ENCODE measurements around the gene ATAD3C. TPM values are rescaled to one million over a fixed set of nuclear protein-coding genes. Genes with fewer than 3 reads are reported as not detected.

The ATAD3C gene
- polyA plus RNA-seq, 1 of the 3 experiments (the other 2 are of a cell fraction): 0.38 TPM

- H3K4me1 ChIP-seq (ENCODE audit: control insufficient read depth in 1 of 2, insufficient read depth in 2 of 2, low read depth in 1 of 2, low read length in 1 of 2): no peaks in the 10 kb centered on the region; a peak in 2 of 4 replicates
- H3K36me3 ChIP-seq (replicated peaks in 1 of 2; ENCODE audit: control insufficient read depth in 1 of 2, insufficient read depth in 2 of 2, low read length in 1 of 2): no peaks in the 10 kb centered on the region
- CTCF ChIA-PET: interaction anchor here (1.1 to 2.8 kb wide), 2 partner anchors 14 to 50 kb away, joined by 3 to 14 read pairs; partner anchors contain the start of gene MRPL20
- no peaks in the 10 kb centered on the region for H3K9me2 ChIP-seq
- peak; percentile 38 for DNase-seq
- POLR2A ChIA-PET: interaction anchor here (0.7 to 1.3 kb wide), 2 partner anchors 15 to 21 kb away, joined by 3 read pairs; no protein-coding TSS in a partner anchor
- no peaks in the 10 kb centered on the region for H3K9me3 ChIP-seq
- H3K27ac ChIP-seq (ENCODE audit: low read depth in 2 of 2, low read length in 1 of 2): no peak within 1 kb of the TSS
- H3K4me3 ChIP-seq (ENCODE audit: low read depth in 2 of 2, low read length in 1 of 2): no peak within 1 kb of the TSS
- H3K27me3 ChIP-seq (ENCODE audit: insufficient read depth): no peaks in the 10 kb centered on the region
- no peak within 1 kb of the TSS for H3K4me2 ChIP-seq
- no peak for TF ChIP-seq RCOR1 (IDR thresholded peaks at IDR 0.05; ENCODE audit: low read length)
- no peak for TF ChIP-seq SMC3 (IDR thresholded peaks at IDR 0.05; ENCODE audit: low read depth, low read length)
- TF ChIP-seq RFX5 (IDR thresholded peaks at IDR 0.05; ENCODE audit: low read length): no peak
- TF ChIP-seq TEAD4 (IDR thresholded peaks at IDR 0.05; ENCODE audit: borderline replicate concordance, insufficient read depth): no peak
- TF ChIP-seq FOSL2 (IDR thresholded peaks at IDR 0.05; ENCODE audit: borderline replicate concordance, low read depth): no peak
- no peak for TF ChIP-seq TCF12 (IDR thresholded peaks at IDR 0.05)
- TF ChIP-seq, protein P1, sequence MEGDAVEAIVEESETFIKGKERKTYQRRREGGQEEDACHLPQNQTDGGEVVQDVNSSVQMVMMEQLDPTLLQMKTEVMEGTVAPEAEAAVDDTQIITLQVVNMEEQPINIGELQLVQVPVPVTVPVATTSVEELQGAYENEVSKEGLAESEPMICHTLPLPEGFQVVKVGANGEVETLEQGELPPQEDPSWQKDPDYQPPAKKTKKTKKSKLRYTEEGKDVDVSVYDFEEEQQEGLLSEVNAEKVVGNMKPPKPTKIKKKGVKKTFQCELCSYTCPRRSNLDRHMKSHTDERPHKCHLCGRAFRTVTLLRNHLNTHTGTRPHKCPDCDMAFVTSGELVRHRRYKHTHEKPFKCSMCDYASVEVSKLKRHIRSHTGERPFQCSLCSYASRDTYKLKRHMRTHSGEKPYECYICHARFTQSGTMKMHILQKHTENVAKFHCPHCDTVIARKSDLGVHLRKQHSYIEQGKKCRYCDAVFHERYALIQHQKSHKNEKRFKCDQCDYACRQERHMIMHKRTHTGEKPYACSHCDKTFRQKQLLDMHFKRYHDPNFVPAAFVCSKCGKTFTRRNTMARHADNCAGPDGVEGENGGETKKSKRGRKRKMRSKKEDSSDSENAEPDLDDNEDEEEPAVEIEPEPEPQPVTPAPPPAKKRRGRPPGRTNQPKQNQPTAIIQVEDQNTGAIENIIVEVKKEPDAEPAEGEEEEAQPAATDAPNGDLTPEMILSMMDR (IDR thresholded peaks at IDR 0.05): no peak
- no peak for TF ChIP-seq NRF1 (IDR thresholded peaks at IDR 0.05; ENCODE audit: low read depth, low read length)
- no peak for TF ChIP-seq REST (IDR thresholded peaks at IDR 0.05; ENCODE audit: low read depth, low read length)
- no peak for TF ChIP-seq CHD2 (IDR thresholded peaks at IDR 0.05; ENCODE audit: low read length, partially characterized antibody)
- no peak for TF ChIP-seq FOXM1 (IDR thresholded peaks at IDR 0.05; ENCODE audit: low read depth)
- TF ChIP-seq TAF1 (IDR thresholded peaks at IDR 0.05; ENCODE audit: borderline replicate concordance, low read depth, low read length): no peak
- TF ChIP-seq, protein P2, sequence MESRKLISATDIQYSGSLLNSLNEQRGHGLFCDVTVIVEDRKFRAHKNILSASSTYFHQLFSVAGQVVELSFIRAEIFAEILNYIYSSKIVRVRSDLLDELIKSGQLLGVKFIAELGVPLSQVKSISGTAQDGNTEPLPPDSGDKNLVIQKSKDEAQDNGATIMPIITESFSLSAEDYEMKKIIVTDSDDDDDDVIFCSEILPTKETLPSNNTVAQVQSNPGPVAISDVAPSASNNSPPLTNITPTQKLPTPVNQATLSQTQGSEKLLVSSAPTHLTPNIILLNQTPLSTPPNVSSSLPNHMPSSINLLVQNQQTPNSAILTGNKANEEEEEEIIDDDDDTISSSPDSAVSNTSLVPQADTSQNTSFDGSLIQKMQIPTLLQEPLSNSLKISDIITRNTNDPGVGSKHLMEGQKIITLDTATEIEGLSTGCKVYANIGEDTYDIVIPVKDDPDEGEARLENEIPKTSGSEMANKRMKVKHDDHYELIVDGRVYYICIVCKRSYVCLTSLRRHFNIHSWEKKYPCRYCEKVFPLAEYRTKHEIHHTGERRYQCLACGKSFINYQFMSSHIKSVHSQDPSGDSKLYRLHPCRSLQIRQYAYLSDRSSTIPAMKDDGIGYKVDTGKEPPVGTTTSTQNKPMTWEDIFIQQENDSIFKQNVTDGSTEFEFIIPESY (IDR thresholded peaks at IDR 0.05; ENCODE audit: borderline replicate concordance, low read depth): no peak
- no peak for TF ChIP-seq MAX (IDR thresholded peaks at IDR 0.05; ENCODE audit: low read depth)
- H2AFZ ChIP-seq (ENCODE audit: low read depth): no peak within 1 kb of the TSS
- H3F3A ChIP-seq (replicated peaks; ENCODE audit: insufficient read depth): no peaks in the 10 kb centered on the region
- no peaks in the 10 kb centered on the region for H3K79me2 ChIP-seq (ENCODE audit: insufficient read depth)
- no peaks in the 10 kb centered on the region for H4K20me1 ChIP-seq (ENCODE audit: insufficient read depth)
- 92% methylated on average over 4 of the region's 18 CpGs for WGBS (ENCODE audit: low lambda C conversion rate)
- H3K9ac ChIP-seq: no peak within 1 kb of the TSS
These were observed 28.2 kb upstream of the ATAD3C start, which contains the start of gene ANKRD65 for GRCh38 chr1:1421147-1421906. ANKRD65 (minus strand) TSS chr1:1421276; CDS start chr1:1421005, 271 bp downstream.

Data from SK-N-SH (cell line).